HepG2 (cell line): ENCODE measurements around the gene ONECUT1. TPM values are rescaled to one million over a fixed set of nuclear protein-coding genes. Genes with fewer than 3 reads are reported as not detected.

Experiments used
- ATAC-seq: fragments of 200-7000 bp; cut with Tn5 transposase; 3 replicates; pipeline ENCODE4 v1.9.1; 2020; ENCODE audit warnings: mild to moderate bottlenecking, moderate library complexity
- BruUV-seq: library from RNA; stranded (reverse); fragments of 400-500 nt; replicated peaks from 2 replicates; lab custom pipeline; 2021; lab: Mats Ljungman, UMichigan
- CTCF ChIA-PET: fragments of 300-600 bp; formaldehyde crosslinking; extraction: SDS; loops from one replicate; lab custom pipeline; 2021; ENCODE audit warnings: low total read pairs, inconsistent platforms, low intra/inter-chr PET ratio; lab: Yijun Ruan, JAX
- POLR2A ChIA-PET: fragments of 350-600 bp; sonication (Branson Sonifier 250); formaldehyde crosslinking; loops from one replicate; lab custom pipeline; 2020; ENCODE audit warnings: antibody characterized with exemption, inconsistent platforms; lab: Yijun Ruan, JAX
- DNase-seq: peaks from one replicate; pipeline ENCODE4 v3.0.0-alpha.2; 2015; ENCODE audit warnings: low spot score
- FAIRE-seq: peaks from 3 replicates; lab custom pipeline; 2011; peaks lifted over from hg19 to GRCh38; lab: Jason Lieb, UNC
- H2AFZ ChIP-seq: one replicate; pipeline ENCODE4 v1.6.1; 2011; ENCODE audit warnings: low read length, inconsistent platforms
- H3K27ac ChIP-seq: fragments of 300-600 bp; 3 replicates; pipeline ENCODE4 v1.8.0; 2011; ENCODE audit warnings: mixed run types, mild to moderate bottlenecking, mixed read lengths, low read length, inconsistent platforms; ENCODE audit not compliant: insufficient read depth; ENCODE audit errors: extremely low read length
- H3K27me3 ChIP-seq, 2 experiments: fragments of 200-600 bp in 1 of 2; 2 replicates in 1 of 2; 3 replicates in 1 of 2; pipeline versions ENCODE4 v1.6.0 to v1.8.0; 2011; ENCODE audit warnings: low read length in 2 of 2, mild to moderate bottlenecking in 2 of 2, moderate library complexity in 2 of 2, inconsistent platforms in 1 of 2; ENCODE audit not compliant: insufficient read depth in 2 of 2, control insufficient read depth in 1 of 2
- H3K36me3 ChIP-seq, 2 experiments: fragments of 200-600 bp in 1 of 2; replicated peaks in 1 of 2; 2 replicates in 1 of 2; 3 replicates in 1 of 2; pipeline versions ENCODE4 v1.5.1 to v1.8.0; 2011; ENCODE audit warnings: low read length in 2 of 2, inconsistent platforms in 1 of 2; ENCODE audit not compliant: insufficient read depth in 2 of 2, control insufficient read depth in 1 of 2
- H3K4me1 ChIP-seq: 2 replicates; pipeline ENCODE4 v1.5.1; 2012; ENCODE audit warnings: low read length, inconsistent platforms; ENCODE audit not compliant: insufficient read depth
- H3K4me2 ChIP-seq: 2 replicates; pipeline ENCODE4 v1.6.0; 2011; ENCODE audit warnings: low read depth, low read length, inconsistent platforms
- H3K4me3 ChIP-seq, 3 experiments: fragments of 200-600 bp in 1 of 3; sonication (generic), shearing (Covaris generic) in 1 of 3; replicated peaks in 1 of 3; 2 replicates each; pipeline ENCODE4 v1.5.1; 2011 to 2016; ENCODE audit warnings: low read length in 3 of 3, inconsistent platforms in 2 of 3, low read depth in 2 of 3, mild to moderate bottlenecking in 2 of 3, control low read depth in 1 of 3, mixed read lengths in 1 of 3; ENCODE audit not compliant: insufficient read depth in 1 of 3
- H3K79me2 ChIP-seq: one replicate; pipeline ENCODE4 v1.6.1; 2011; ENCODE audit warnings: low read length, inconsistent platforms; ENCODE audit not compliant: insufficient read depth
- H3K9ac ChIP-seq: 2 replicates; pipeline ENCODE4 v1.6.0; 2011; ENCODE audit warnings: mild to moderate bottlenecking, low read depth, low read length, inconsistent platforms; ENCODE audit not compliant: insufficient read depth
- H3K9me3 ChIP-seq: 2 replicates; pipeline ENCODE4 v1.5.1; 2012; ENCODE audit warnings: mild to moderate bottlenecking, low read length
- H4K20me1 ChIP-seq: 2 replicates; pipeline ENCODE4 v1.6.0; 2011; ENCODE audit warnings: inconsistent platforms, mild to moderate bottlenecking, low read length, moderate library complexity; ENCODE audit not compliant: insufficient read depth
- HIVEP1 ChIP-seq: sonication (generic); formaldehyde crosslinking; IDR thresholded peaks from 2 replicates; pipeline ENCODE4 v1.4.0; 2020; ENCODE audit warnings: mild to moderate bottlenecking, missing genetic modification reagents
- MEIS1 ChIP-seq: sonication (generic); formaldehyde crosslinking; IDR thresholded peaks from 2 replicates; pipeline ENCODE4 v1.9.0; 2021; ENCODE audit warnings: mild to moderate bottlenecking, missing genetic modification reagents, moderate library complexity, borderline replicate concordance
- SAP130 ChIP-seq: IDR thresholded peaks from 2 replicates; pipeline ENCODE4 v1.6.1; 2016; ENCODE audit warnings: low read depth
- TCF7 ChIP-seq: sonication (generic); IDR thresholded peaks from 2 replicates; pipeline ENCODE4 v1.6.1; 2016; ENCODE audit warnings: antibody characterized with exemption, low read depth
- ZBTB20 ChIP-seq: sonication (generic); formaldehyde crosslinking; IDR thresholded peaks from 2 replicates; pipeline ENCODE4 v1.8.1; 2023; ENCODE audit warnings: missing genetic modification reagents, low read depth, mild to moderate bottlenecking, borderline replicate concordance
- ZHX1 ChIP-seq: sonication (generic); formaldehyde crosslinking; IDR thresholded peaks from 2 replicates; pipeline ENCODE4 v1.8.1; 2022; ENCODE audit warnings: low read depth, mild to moderate bottlenecking, missing genetic modification reagents
- ZNF260 ChIP-seq: sonication (generic); formaldehyde crosslinking; IDR thresholded peaks from 2 replicates; pipeline ENCODE4 v1.4.0; 2020; ENCODE audit warnings: missing genetic modification reagents, low read depth, mild to moderate bottlenecking, borderline replicate concordance
- ZNF616 ChIP-seq: sonication (generic); formaldehyde crosslinking; IDR thresholded peaks from 2 replicates; pipeline ENCODE4 v1.5.0; 2020; ENCODE audit warnings: low read depth, mild to moderate bottlenecking, missing genetic modification reagents
- ZNF639 ChIP-seq: conservative IDR thresholded peaks from 2 replicates; pipeline ENCODE4 v1.6.1; 2018; ENCODE audit warnings: missing genetic modification reagents
- ZNF687 ChIP-seq: sonication (generic); formaldehyde crosslinking; IDR thresholded peaks from 2 replicates; pipeline ENCODE4 v1.5.1; 2020; ENCODE audit warnings: mild to moderate bottlenecking, missing genetic modification reagents, moderate library complexity
- WGBS: methylation state at CpG from one replicate; pipeline ENCODE4 v1.1.6; 2017; ENCODE audit warnings: low lambda C conversion rate; 5-methylcytosine and 5-hydroxymethylcytosine counted together
- in situ Hi-C: cut with HindIII; loops from 2 replicates; pipeline ENCODE4 v1.10.0; 2017; ENCODE audit warnings: low pct_unique_long_range_greater_than_20kb; ENCODE audit not compliant: extremely low pct_ligation_motif_present
- intact Hi-C: fragments of 100-400 bp; cut with micrococcal nuclease; formaldehyde crosslinking; loops from one replicate; pipeline ENCODE4 v1.10.0; 2022; ENCODE audit not compliant: unreplicated experiment
- polyA plus RNA-seq, 8 experiments: library from polyadenylated mRNA; depleted of rRNA in 3 of 8; stranded (reverse) in 7 of 8; unstranded in 1 of 8; fragments of >200 nt; fragmentation: Illumina TruSeq in 4 of 8; extraction: Trizol in 4 of 8; gene quantifications; 2 replicates each; pipeline versions ENCODE4 v1.2.1 to v1.2.3, GENCODE V29; 2011 to 2016; ENCODE audit warnings: low read depth in 4 of 8, missing spikeins in 1 of 8, mixed read lengths in 1 of 8; ENCODE audit not compliant: insufficient read depth in 1 of 8
- total RNA-seq, 5 experiments: library from RNA; depleted of rRNA; stranded (reverse); fragments of >200 nt; fragmentation: Illumina TruSeq; extraction: Trizol; gene quantifications; 2 replicates each; pipeline ENCODE4 v1.2.3, GENCODE V29; 2016; ENCODE audit warnings: low read depth in 1 of 5

ONECUT1 gene
- total and polyA plus RNA-seq, 2 of the 13 experiments (the other 11 are each of a cell fraction or from before 2014, with no cell fraction given): 3.5 to 9.1 TPM

DNA sequence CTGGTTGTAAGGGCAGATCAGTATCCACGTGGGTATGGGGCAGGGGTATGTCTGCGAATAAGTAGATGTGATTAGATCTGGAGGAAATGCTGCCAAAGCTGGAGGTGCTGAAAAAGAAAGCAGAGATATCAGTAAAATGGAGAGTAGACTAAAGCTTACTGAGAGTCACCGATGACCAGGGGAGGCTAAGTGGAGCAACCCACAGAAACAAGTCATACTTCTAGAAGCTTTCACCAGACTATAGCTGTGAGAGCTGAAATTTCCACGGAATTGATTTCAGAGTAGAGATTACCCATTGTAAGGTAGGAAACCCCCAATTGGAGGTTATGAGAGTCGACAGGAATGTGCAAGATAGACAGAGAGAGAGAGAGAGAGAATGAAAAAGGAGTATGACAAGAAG is 27.5 kb downstream of the ONECUT1 start:
- Histone ChIP-seq H3K4me2 (no peak overlapping the region), H3K27me3 (no peaks in the 10 kb centered on the region), H2AFZ (no peak overlapping the region), H3K79me2 (peaks cover 1% of the 10 kb centered on the region), H3K9me3 (no peaks in the 10 kb centered on the region), H3K36me3 (peaks cover 0 to 9% of the 10 kb centered on the region in 2 experiments; a peak in 2 of 5 replicates), H3K4me1 (peaks cover 11% of the 10 kb centered on the region), H4K20me1 (peaks cover 5% of the 10 kb centered on the region; the same call in 1 of the 2 replicates), H3K27ac (no peak overlapping the region), H3K9ac (no peak overlapping the region), H3K4me3 (no peak overlapping the region)
- intact Hi-C loops (no loop called here), in situ Hi-C loops (no loop called here)
- ChIA-PET CTCF (no interaction called here), POLR2A (no interaction called here)
- TF ChIP-seq ZNF260 (CRISPR knock-in tag): no peak
- TF ChIP-seq ZNF639 (CRISPR knock-in tag): no peak
- TF ChIP-seq MEIS1 (CRISPR knock-in tag): no peak
- TF ChIP-seq ZNF616 (CRISPR knock-in tag): no peak
- no peak for ATAC-seq
- BruUV-seq: no TSS peak
- no peak for DNase-seq
- WGBS: 81% methylated on average over 5 of the region's 5 CpGs
- no peak for FAIRE-seq

GRCh38 chr15:52760562-52760961 is 29.6 kb downstream of the ONECUT1 start:
- ATAC-seq: no peak
- Histone ChIP-seq H4K20me1 (0 out of 2 replicates have a peak, but pooled peaks cover 1% of the 10 kb centered on the region), H3K9me3 (no peaks in the 10 kb centered on the region), H3K4me3 (no peak overlapping the region), H3K27ac (no peak overlapping the region), H2AFZ (no peak overlapping the region), H3K4me1 (peaks cover 5% of the 10 kb centered on the region), H3K36me3 (peaks cover 3 to 15% of the 10 kb centered on the region in 2 experiments; a peak in 3 of 5 replicates), H3K79me2 (no peaks in the 10 kb centered on the region), H3K4me2 (no peak overlapping the region), H3K9ac (no peak overlapping the region), H3K27me3 (no peaks in the 10 kb centered on the region)
- no peak for FAIRE-seq
- in situ Hi-C loops: no loop called here
- DNase-seq: no peak
- BruUV-seq: no TSS peak
- intact Hi-C loops: no loop called here
- ChIA-PET POLR2A (no interaction called here), CTCF (no interaction called here)
- WGBS: 93% methylated on average over 1 of the region's 1 CpG
- TF ChIP-seq ZNF687 (CRISPR knock-in tag): no peak
- TF ChIP-seq ZBTB20: no peak
- no peak for TF ChIP-seq ZHX1 (CRISPR knock-in tag)
- no peak for TF ChIP-seq SAP130 (CRISPR knock-in tag)
- no peak for TF ChIP-seq HIVEP1
- TF ChIP-seq TCF7: no peak
